MM.1S (cell line): ENCODE measurements around the gene PPP1R16B.

Experiments used
- EZH2phosphoT487 ChIP-seq: fragments of 300-600 bp; sonication (generic); IDR thresholded peaks from 2 replicates; pipeline ENCODE4 v1.6.1; 2018; ENCODE audit warnings: antibody characterized with exemption, low read length
- TF ChIP-seq, protein P1 (sequence below): fragments of 300-600 bp; sonication (generic); IDR thresholded peaks from 2 replicates; pipeline ENCODE4 v1.5.1; 2016; ENCODE audit warnings: antibody characterized with exemption, low read length, mixed read lengths

DNA sequence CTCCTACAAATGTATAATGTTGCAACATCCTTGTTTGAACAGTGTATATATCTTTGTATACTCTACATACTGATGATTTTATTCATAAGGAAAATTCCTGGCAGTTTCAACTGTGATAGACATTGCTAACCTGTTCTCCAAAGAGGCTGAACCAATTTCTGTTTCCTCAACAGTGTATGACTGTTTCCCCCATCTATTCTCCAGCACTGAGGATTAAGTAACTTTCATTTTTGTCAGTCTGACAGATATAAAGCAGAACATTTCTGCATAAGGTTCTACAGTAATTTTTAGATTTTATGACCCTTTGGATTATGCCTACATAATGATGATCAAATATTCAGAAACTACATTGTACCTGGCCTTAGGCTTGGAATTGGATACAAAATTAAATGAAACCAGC lies 9.9 kb downstream of the PPP1R16B start:
- TF ChIP-seq, protein P1, sequence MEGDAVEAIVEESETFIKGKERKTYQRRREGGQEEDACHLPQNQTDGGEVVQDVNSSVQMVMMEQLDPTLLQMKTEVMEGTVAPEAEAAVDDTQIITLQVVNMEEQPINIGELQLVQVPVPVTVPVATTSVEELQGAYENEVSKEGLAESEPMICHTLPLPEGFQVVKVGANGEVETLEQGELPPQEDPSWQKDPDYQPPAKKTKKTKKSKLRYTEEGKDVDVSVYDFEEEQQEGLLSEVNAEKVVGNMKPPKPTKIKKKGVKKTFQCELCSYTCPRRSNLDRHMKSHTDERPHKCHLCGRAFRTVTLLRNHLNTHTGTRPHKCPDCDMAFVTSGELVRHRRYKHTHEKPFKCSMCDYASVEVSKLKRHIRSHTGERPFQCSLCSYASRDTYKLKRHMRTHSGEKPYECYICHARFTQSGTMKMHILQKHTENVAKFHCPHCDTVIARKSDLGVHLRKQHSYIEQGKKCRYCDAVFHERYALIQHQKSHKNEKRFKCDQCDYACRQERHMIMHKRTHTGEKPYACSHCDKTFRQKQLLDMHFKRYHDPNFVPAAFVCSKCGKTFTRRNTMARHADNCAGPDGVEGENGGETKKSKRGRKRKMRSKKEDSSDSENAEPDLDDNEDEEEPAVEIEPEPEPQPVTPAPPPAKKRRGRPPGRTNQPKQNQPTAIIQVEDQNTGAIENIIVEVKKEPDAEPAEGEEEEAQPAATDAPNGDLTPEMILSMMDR = no peak
- TF ChIP-seq EZH2phosphoT487 = no peak
